Breast epithelium (tissue), 3 donors: ENCODE data around the gene CDH5.

ENCODE experiments used
- POLR2A ChIP-seq: fragments of 450-650 bp; IDR thresholded peaks from one replicate; pipeline ENCODE4 v1.6.1; 2016; ENCODE audit warnings: antibody characterized with exemption, mild to moderate bottlenecking, moderate library complexity
- POLR2AphosphoS5 ChIP-seq, 3 donors: sonication (generic); formaldehyde crosslinking; IDR thresholded peaks; one replicate each; pipeline ENCODE4 v1.6.1; 2017; ENCODE audit warnings: antibody characterized with exemption in 3 of 3
- TF ChIP-seq, protein P1 (sequence below), 3 donors: fragments of 450-650 bp; IDR thresholded peaks; one replicate each; pipeline ENCODE4 v1.5.1; 2016 to 2017; ENCODE audit warnings: antibody characterized with exemption in 3 of 3, mild to moderate bottlenecking in 3 of 3, moderate library complexity in 3 of 3

DNA sequence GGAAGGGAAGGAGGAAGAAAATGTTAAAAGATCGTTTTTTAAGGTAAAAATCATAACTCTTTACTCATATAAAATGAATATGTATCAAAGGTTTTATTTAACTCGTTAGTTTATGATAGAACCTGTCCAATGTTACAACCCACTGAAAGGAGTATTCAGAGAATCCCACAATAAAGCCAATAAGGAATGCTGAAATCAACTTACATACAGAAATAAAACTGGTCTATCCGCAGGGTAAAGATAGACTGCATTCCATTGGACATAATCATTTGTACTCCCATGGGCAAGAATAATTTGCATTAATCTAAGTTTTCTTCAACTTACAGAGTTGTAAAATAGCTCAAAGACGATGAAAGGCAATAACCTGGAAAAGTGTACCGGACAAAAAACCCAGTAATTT, 42.7 kb downstream of the CDH5 start:
- TF ChIP-seq, protein P1, sequence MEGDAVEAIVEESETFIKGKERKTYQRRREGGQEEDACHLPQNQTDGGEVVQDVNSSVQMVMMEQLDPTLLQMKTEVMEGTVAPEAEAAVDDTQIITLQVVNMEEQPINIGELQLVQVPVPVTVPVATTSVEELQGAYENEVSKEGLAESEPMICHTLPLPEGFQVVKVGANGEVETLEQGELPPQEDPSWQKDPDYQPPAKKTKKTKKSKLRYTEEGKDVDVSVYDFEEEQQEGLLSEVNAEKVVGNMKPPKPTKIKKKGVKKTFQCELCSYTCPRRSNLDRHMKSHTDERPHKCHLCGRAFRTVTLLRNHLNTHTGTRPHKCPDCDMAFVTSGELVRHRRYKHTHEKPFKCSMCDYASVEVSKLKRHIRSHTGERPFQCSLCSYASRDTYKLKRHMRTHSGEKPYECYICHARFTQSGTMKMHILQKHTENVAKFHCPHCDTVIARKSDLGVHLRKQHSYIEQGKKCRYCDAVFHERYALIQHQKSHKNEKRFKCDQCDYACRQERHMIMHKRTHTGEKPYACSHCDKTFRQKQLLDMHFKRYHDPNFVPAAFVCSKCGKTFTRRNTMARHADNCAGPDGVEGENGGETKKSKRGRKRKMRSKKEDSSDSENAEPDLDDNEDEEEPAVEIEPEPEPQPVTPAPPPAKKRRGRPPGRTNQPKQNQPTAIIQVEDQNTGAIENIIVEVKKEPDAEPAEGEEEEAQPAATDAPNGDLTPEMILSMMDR (IDR thresholded peaks at IDR 0.05) = no peak
- TF ChIP-seq POLR2A = no peak
- TF ChIP-seq POLR2AphosphoS5 (IDR thresholded peaks at IDR 0.05) = no peak
